ENCODE results near the gene EVX1.

EVX1 gene

DNA sequence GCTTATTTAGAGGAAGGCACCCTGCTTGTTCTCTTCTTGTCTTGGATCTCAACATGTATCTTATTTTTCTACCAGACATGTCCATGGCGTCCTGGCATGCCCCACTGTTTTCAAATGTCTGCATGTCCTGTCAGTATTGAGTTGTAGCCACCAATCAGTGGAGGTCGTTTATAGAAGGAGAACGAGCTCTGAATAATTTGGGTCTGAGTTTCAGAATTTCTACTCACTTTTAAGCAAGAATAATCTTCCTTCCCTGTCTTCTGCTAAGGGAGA lies 39.8 kb upstream of the EVX1 start:
- peak overlapping the region; percentile 89 for H3K4me3 ChIP-seq (ENCODE audit: severe bottlenecking)

DNA sequence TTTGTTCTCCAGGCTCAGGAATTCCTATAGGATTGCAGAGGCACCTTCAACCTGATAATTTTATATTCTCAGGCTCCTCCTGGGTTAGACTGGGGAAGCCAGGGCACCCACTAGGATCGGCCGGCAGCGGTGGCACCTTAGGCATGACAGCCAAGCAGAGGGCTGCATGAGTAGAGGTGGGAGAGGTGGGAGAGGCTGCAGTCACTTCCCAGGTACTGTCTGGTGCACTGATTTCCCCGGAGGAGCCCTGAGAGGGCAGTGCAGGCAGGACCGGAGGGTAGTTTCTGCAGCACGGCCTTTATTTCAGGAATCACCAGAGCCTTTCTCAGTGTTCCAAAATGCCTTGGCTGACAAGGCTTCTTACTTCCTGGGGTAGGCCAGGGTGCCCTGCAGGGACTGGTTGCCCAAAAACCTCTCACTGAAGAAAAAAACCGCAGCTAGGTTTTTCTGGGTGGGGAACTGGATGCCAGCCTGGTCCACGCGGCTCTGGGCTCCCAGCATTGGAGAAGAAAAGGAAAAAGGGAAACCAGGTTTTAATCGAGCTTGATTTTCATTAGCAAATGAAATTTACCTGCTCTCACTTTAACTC lies 39.1 kb upstream of the EVX1 start:
- ATAC-seq (ENCODE audit: low read depth) (0 out of 3 replicates have a peak, but pooled peaks have one; percentile 1), DNase-seq (ENCODE audit: low spot score) (no peak)
- Histone ChIP-seq H3K4me1 (ENCODE audit: insufficient read depth, poor library complexity, severe bottlenecking) (peaks cover 6% of the 10 kb centered on the region), H3K36me3 (ENCODE audit: low read depth) (no peaks in the 10 kb centered on the region), H3K9me3 (ENCODE audit: severe bottlenecking) (no peaks in the 10 kb centered on the region), H3K4me3 (ENCODE audit: severe bottlenecking) (peak overlapping the region; percentile 89), H3K27ac (ENCODE audit: poor library complexity, severe bottlenecking) (peak overlapping the region; percentile 92), H3K27me3 (ENCODE audit: insufficient read depth, poor library complexity, severe bottlenecking) (no peaks in the 10 kb centered on the region)
- TF ChIP-seq, protein P1, sequence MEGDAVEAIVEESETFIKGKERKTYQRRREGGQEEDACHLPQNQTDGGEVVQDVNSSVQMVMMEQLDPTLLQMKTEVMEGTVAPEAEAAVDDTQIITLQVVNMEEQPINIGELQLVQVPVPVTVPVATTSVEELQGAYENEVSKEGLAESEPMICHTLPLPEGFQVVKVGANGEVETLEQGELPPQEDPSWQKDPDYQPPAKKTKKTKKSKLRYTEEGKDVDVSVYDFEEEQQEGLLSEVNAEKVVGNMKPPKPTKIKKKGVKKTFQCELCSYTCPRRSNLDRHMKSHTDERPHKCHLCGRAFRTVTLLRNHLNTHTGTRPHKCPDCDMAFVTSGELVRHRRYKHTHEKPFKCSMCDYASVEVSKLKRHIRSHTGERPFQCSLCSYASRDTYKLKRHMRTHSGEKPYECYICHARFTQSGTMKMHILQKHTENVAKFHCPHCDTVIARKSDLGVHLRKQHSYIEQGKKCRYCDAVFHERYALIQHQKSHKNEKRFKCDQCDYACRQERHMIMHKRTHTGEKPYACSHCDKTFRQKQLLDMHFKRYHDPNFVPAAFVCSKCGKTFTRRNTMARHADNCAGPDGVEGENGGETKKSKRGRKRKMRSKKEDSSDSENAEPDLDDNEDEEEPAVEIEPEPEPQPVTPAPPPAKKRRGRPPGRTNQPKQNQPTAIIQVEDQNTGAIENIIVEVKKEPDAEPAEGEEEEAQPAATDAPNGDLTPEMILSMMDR (IDR thresholded peaks at IDR 0.05; ENCODE audit: poor library complexity, severe bottlenecking), result no peak

More for the DNA sequence above, 39.8 kb upstream of the EVX1 start:
- TF ChIP-seq, protein P1 (IDR thresholded peaks at IDR 0.05; ENCODE audit: poor library complexity, severe bottlenecking), result no peak
- ATAC-seq (ENCODE audit: low read depth) (no peak), DNase-seq (ENCODE audit: low spot score) (no peak)
- H3K9me3 ChIP-seq (ENCODE audit: severe bottlenecking), result no peaks in the 10 kb centered on the region
- peak overlapping the region; percentile 92 for H3K27ac ChIP-seq (ENCODE audit: poor library complexity, severe bottlenecking)
- no peaks in the 10 kb centered on the region for H3K27me3 ChIP-seq (ENCODE audit: insufficient read depth, poor library complexity, severe bottlenecking)
- H3K4me1 ChIP-seq (ENCODE audit: insufficient read depth, poor library complexity, severe bottlenecking), result peaks cover 6% of the 10 kb centered on the region
- H3K36me3 ChIP-seq (ENCODE audit: low read depth), result peaks cover under 1% of the 10 kb centered on the region

DNA sequence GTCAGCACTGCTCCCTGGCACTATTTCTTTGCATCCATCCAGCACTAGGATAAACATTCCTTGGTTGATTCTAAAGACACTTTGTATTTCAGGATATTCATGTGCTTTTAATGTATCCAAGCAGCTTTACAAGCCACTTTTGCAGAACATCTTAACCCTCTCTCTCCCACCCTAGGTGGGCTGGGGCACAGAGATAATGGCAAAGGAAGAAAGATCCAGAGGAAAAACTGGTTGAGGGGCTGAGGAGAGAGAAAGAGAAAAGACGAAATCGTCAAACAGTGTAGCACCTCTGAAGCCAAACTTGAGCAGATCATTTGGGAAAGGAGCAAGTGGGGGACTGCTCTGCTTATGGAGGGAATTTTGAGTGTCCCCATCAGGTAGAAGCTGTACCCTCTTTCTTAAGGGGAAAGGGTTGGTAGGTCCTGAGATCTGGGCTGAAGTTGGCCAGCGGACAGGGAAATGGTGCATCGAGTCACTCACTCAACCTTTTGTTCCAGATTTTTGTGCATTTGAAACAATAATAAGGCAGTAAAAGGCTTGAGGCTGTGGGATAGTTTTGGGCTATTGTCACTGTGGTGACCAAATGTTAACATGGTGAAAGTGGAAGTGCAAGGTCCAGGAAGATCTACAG lies 38.5 kb upstream of the EVX1 start:
- Histone ChIP-seq H3K36me3 (ENCODE audit: low read depth) (no peaks in the 10 kb centered on the region), H3K4me1 (ENCODE audit: insufficient read depth, poor library complexity, severe bottlenecking) (peaks cover 6% of the 10 kb centered on the region), H3K27ac (ENCODE audit: poor library complexity, severe bottlenecking) (peak overlapping the region; percentile 92), H3K9me3 (ENCODE audit: severe bottlenecking) (no peaks in the 10 kb centered on the region), H3K27me3 (ENCODE audit: insufficient read depth, poor library complexity, severe bottlenecking) (no peaks in the 10 kb centered on the region), H3K4me3 (ENCODE audit: severe bottlenecking) (peak overlapping the region; percentile 89)
- DNase-seq (ENCODE audit: low spot score) (no peak), ATAC-seq (ENCODE audit: low read depth) (no peak)
- TF ChIP-seq, protein P1 (IDR thresholded peaks at IDR 0.05; ENCODE audit: poor library complexity, severe bottlenecking), result no peak

DNA sequence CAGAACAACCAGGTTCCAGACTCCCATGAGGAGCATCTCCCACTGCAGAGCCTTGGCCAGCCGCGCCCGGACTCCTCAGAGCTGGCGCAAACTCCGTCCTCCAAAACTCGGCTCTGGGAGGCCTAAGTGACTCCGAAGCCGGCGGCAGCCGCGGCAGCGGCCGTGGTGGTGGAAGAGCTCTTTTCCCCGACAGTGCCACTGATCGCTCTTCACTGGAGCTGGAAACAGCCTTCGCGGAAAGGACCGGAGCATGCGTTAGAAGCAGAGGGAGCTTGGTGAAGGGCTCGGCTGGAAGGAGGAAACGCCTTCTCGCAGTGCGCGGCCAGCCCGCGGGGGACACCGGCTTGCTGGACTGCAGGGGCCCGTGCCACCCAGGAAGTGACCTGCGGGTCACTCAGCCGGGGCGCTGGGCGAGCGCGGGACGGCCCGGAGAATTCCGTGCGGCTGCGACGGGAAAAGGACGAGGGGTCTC lies 37.7 kb upstream of the EVX1 start:
- TF ChIP-seq, protein P1 (IDR thresholded peaks at IDR 0.05; ENCODE audit: poor library complexity, severe bottlenecking), result no peak
- H3K27ac ChIP-seq (ENCODE audit: poor library complexity, severe bottlenecking), result peak overlapping the region; percentile 92
- H3K36me3 ChIP-seq (ENCODE audit: low read depth), result no peaks in the 10 kb centered on the region
- peak overlapping the region; percentile 89 for H3K4me3 ChIP-seq (ENCODE audit: severe bottlenecking)
- H3K27me3 ChIP-seq (ENCODE audit: insufficient read depth, poor library complexity, severe bottlenecking), result no peaks in the 10 kb centered on the region
- DNase-seq (ENCODE audit: low spot score), result no peak
- peaks cover 6% of the 10 kb centered on the region for H3K4me1 ChIP-seq (ENCODE audit: insufficient read depth, poor library complexity, severe bottlenecking)
- H3K9me3 ChIP-seq (ENCODE audit: severe bottlenecking), result no peaks in the 10 kb centered on the region
- peak; percentile 2; the same call in 1 of the 3 replicates for ATAC-seq (ENCODE audit: low read depth)
